ENCODE measurements around the gene PEAK3. TPM values are rescaled to one million over a fixed set of nuclear protein-coding genes. Genes with fewer than 3 reads are reported as not detected.
"Not testable (repeated sequence)": the region's sequence is repeated elsewhere in the genome, so short reads cannot be mapped to it uniquely, and the experiment has no call there.

The PEAK3 gene
- total and polyA plus RNA-seq, 2 donors (not counting 1 experiment from before 2014, with no cell fraction given), result 0.18 to 0.71 TPM

- peaks cover 27% of the 10 kb centered on the region for H3K4me1 Mint-ChIP-seq
- ATAC-seq (ENCODE audit: low read depth); H3K9me3 ChIP-seq (ENCODE audit: control extremely low read depth in 1 of 3, control insufficient read depth in 2 of 3, insufficient read depth in 1 of 3, low read length in 2 of 3); H3K9me3 Mint-ChIP-seq (ENCODE audit: insufficient read depth); intact Hi-C loops (cut with micrococcal nuclease); H2AFZ ChIP-seq (ENCODE audit: insufficient read depth, low read depth, low read length, poor library complexity, severe bottlenecking); H3K27me3 Mint-ChIP-seq; H4K20me1 ChIP-seq (ENCODE audit: control insufficient read depth, insufficient read depth, low read length, poor library complexity, severe bottlenecking); DNase-seq; H3K36me3 ChIP-seq (replicated peaks in 1 of 2; ENCODE audit: control extremely low read depth in 1 of 2, control insufficient read depth in 1 of 2, extremely low read depth in 1 of 2, insufficient read depth in 2 of 2, low read length in 1 of 2); H3K27me3 ChIP-seq (replicated peaks in 1 of 4; ENCODE audit: control extremely low read depth in 1 of 4, control insufficient read depth in 3 of 4, insufficient read depth in 4 of 4, low read length in 3 of 4): not testable (repeated sequence)
- H3K79me2 ChIP-seq (ENCODE audit: control insufficient read depth, insufficient read depth, low read length), result peaks cover 36% of the 10 kb centered on the region
- peak overlapping the region; percentile 4 to 32 for H3K27ac ChIP-seq (ENCODE audit: low read length in 2 of 2)
- peak overlapping the region; percentile 88 for H3K4me2 ChIP-seq (replicated peaks; ENCODE audit: low read depth, low read length, poor library complexity, severe bottlenecking)
- H3K27ac Mint-ChIP-seq, result peak overlapping the region; percentile 88
- POLR2A ChIA-PET, result interaction anchor here (0.6 to 1.4 kb wide), 3 partner anchors 13 to 225 kb away, joined by 3 read pairs; no protein-coding TSS in a partner anchor
- peak overlapping the region; percentile 63 for H3K9ac ChIP-seq (ENCODE audit: low read length)
- peaks cover 16 to 38% of the 10 kb centered on the region in 2 donors for H3K4me1 ChIP-seq (ENCODE audit: control insufficient read depth in 2 of 2, insufficient read depth in 2 of 2, low read length in 2 of 2)
- H3K4me3 Mint-ChIP-seq, result peak overlapping the region; percentile 78
- CTCF ChIA-PET, result interaction anchor here (0.7 kb wide), 1 partner anchor 676 kb away, joined by 4 read pairs; no protein-coding TSS in a partner anchor
- H3K4me3 ChIP-seq (ENCODE audit: control extremely low read depth in 1 of 5, extremely low read depth in 1 of 5, insufficient read depth in 1 of 5, low read depth in 2 of 5, low read length in 4 of 5), result peak overlapping the region in 4 of 5 experiments; percentile 38 to 60 (median 41)
- 0% methylated on average over 3 of the region's 16 CpGs for WGBS (ENCODE audit: insufficient coverage)
Measured at GRCh38 chr19:2281265-2282061, 512 bp downstream of the PEAK3 start.

GRCh38 chr19:2280633-2281264, 1.2 kb downstream of the PEAK3 start:
- intact Hi-C loops (cut with micrococcal nuclease), result no loop called here
- POLR2A ChIA-PET, result interaction anchor here (0.6 to 8.9 kb wide), 3 partner anchors 8 to 17 kb away, joined by 4 to 65 read pairs (median 4); no protein-coding TSS in a partner anchor
- DNase-seq, result no peak
- WGBS (ENCODE audit: insufficient coverage), result 82% methylated on average over 19 of the region's 26 CpGs
- Histone ChIP-seq H3K36me3 (replicated peaks in 1 of 2; ENCODE audit: control extremely low read depth in 1 of 2, control insufficient read depth in 1 of 2, extremely low read depth in 1 of 2, insufficient read depth in 2 of 2, low read length in 1 of 2) (no peaks in the 10 kb centered on the region), H3K27me3 (replicated peaks in 1 of 4; ENCODE audit: control extremely low read depth in 1 of 4, control insufficient read depth in 3 of 4, insufficient read depth in 4 of 4, low read length in 3 of 4) (no peaks in the 10 kb centered on the region), H3K4me2 (replicated peaks; ENCODE audit: low read depth, low read length, poor library complexity, severe bottlenecking) (peak overlapping the region; percentile 33), H4K20me1 (ENCODE audit: control insufficient read depth, insufficient read depth, low read length, poor library complexity, severe bottlenecking) (peaks cover 11% of the 10 kb centered on the region), H3K9me3 (ENCODE audit: control extremely low read depth in 1 of 3, control insufficient read depth in 2 of 3, insufficient read depth in 1 of 3, low read length in 2 of 3) (no peaks in the 10 kb centered on the region), H3K79me2 (ENCODE audit: control insufficient read depth, insufficient read depth, low read length) (peaks cover 41% of the 10 kb centered on the region), H3K4me1 (ENCODE audit: control insufficient read depth in 2 of 2, insufficient read depth in 2 of 2, low read length in 2 of 2) (peaks cover 16 to 35% of the 10 kb centered on the region in 2 donors), H3K4me3 (ENCODE audit: control extremely low read depth in 1 of 5, extremely low read depth in 1 of 5, insufficient read depth in 1 of 5, low read depth in 2 of 5, low read length in 4 of 5) (no peak overlapping the region), H3K9ac (ENCODE audit: low read length) (no peak overlapping the region), H2AFZ (ENCODE audit: insufficient read depth, low read depth, low read length, poor library complexity, severe bottlenecking) (no peak overlapping the region), H3K27ac (ENCODE audit: low read length in 2 of 2) (no peak overlapping the region)
- ATAC-seq (ENCODE audit: low read depth), result no peak
- TF ChIP-seq CTCF (IDR thresholded peaks at IDR 0.05), result no peak
- TF ChIP-seq EZH2 (IDR thresholded peaks at IDR 0.05; ENCODE audit: borderline replicate concordance, insufficient read depth, low read depth, low read length, poor library complexity, severe bottlenecking), result no peak
- CTCF ChIA-PET, result interaction anchor here (1.2 to 5.0 kb wide), 3 partner anchors 8 to 113 kb away, joined by 4 to 30 read pairs (median 5); no protein-coding TSS in a partner anchor
- Mint-ChIP-seq H3K4me1 (peaks cover 28% of the 10 kb centered on the region), H3K9me3 (ENCODE audit: insufficient read depth) (no peaks in the 10 kb centered on the region), H3K27me3 (no peaks in the 10 kb centered on the region), H3K4me3 (no peak overlapping the region), H3K27ac (no peak overlapping the region)

Data from B cell (primary cell).